ENCODE measurements around the gene TYROBP.

- TF ChIP-seq CTCF (IDR thresholded peaks at IDR 0.05; ENCODE audit: borderline replicate concordance, extremely low read depth, low read length, poor library complexity, severe bottlenecking): peak; percentile 9
- TF ChIP-seq EZH2 (IDR thresholded peaks at IDR 0.05; ENCODE audit: borderline replicate concordance, low read depth, low read length, severe bottlenecking): no peak
These were observed 28.0 kb upstream of the TYROBP start, which contains the start of gene LRFN3 for GRCh38 chr19:35935911-35936737.
